AG08395 (cell line): ENCODE data around the gene BEGAIN.

Source experiments
- DNase-seq: peaks from one replicate; pipeline ENCODE4 v3.0.0; 2012; ENCODE audit warnings: mixed read lengths, low spot score

The BEGAIN gene

GRCh38 chr14:100615736-100616695 lies 28.8 kb upstream of the BEGAIN start:
- DNase-seq, result no peak

- DNase-seq, result no peak
Observed at GRCh38 chr14:100614803-100615202, 27.6 kb upstream of the BEGAIN start.

- DNase-seq, result no peak
Observed at GRCh38 chr14:100612986-100613385, 25.8 kb upstream of the BEGAIN start.

GRCh38 chr14:100611811-100612480 lies 24.7 kb upstream of the BEGAIN start:
- DNase-seq, result no peak

GRCh38 chr14:100610511-100611217 lies 23.4 kb upstream of the BEGAIN start:
- no peak for DNase-seq

- DNase-seq, result no peak
Observed at GRCh38 chr14:100609941-100610391, 22.7 kb upstream of the BEGAIN start.

GRCh38 chr14:100609331-100609870 lies 22.2 kb upstream of the BEGAIN start:
- DNase-seq, result no peak

- no peak for DNase-seq
Observed at GRCh38 chr14:100608586-100609330, 21.5 kb upstream of the BEGAIN start.

- DNase-seq, result no peak
Observed at GRCh38 chr14:100608064-100608463, 20.8 kb upstream of the BEGAIN start.

GRCh38 chr14:100607611-100607956 lies 20.4 kb upstream of the BEGAIN start:
- no peak for DNase-seq

GRCh38 chr14:100606687-100607610 lies 19.7 kb upstream of the BEGAIN start:
- no peak for DNase-seq

GRCh38 chr14:100605706-100606686 lies 18.8 kb upstream of the BEGAIN start:
- DNase-seq, result no peak

- DNase-seq, result no peak
Observed at GRCh38 chr14:100605230-100605629, 18.0 kb upstream of the BEGAIN start.

- DNase-seq, result no peak
Observed at GRCh38 chr14:100604709-100605108, 17.5 kb upstream of the BEGAIN start.

- DNase-seq, result no peak
Observed at GRCh38 chr14:100604121-100604501, 16.9 kb upstream of the BEGAIN start.

- DNase-seq, result no peak
Observed at GRCh38 chr14:100603341-100604120, 16.3 kb upstream of the BEGAIN start.

- no peak for DNase-seq
Observed at GRCh38 chr14:100602621-100603230, 15.5 kb upstream of the BEGAIN start.

- no peak for DNase-seq
Observed at GRCh38 chr14:100601914-100602313, 14.7 kb upstream of the BEGAIN start.
